GM08714 (cell line): Measurements from ENCODE around the gene MAP2K2.

Experiments used
- H3K4me3 ChIP-seq: fragments of 200-500 bp; sonication (Bioruptor generic); 2 replicates; pipeline ENCODE4 v1.5.1; 2014; ENCODE audit warnings: mild to moderate bottlenecking, low read length, inconsistent platforms
- ZNF274 ChIP-seq: IDR thresholded peaks from 2 replicates; pipeline ENCODE4 v1.6.1; 2012; ENCODE audit warnings: mild to moderate bottlenecking, low read depth, low read length

MAP2K2 gene

GRCh38 chr19:4066176-4066606, 57.7 kb downstream of the MAP2K2 start:
- TF ChIP-seq ZNF274, result no peak
- H3K4me3 ChIP-seq, result peak overlapping the region; percentile 94

DNA sequence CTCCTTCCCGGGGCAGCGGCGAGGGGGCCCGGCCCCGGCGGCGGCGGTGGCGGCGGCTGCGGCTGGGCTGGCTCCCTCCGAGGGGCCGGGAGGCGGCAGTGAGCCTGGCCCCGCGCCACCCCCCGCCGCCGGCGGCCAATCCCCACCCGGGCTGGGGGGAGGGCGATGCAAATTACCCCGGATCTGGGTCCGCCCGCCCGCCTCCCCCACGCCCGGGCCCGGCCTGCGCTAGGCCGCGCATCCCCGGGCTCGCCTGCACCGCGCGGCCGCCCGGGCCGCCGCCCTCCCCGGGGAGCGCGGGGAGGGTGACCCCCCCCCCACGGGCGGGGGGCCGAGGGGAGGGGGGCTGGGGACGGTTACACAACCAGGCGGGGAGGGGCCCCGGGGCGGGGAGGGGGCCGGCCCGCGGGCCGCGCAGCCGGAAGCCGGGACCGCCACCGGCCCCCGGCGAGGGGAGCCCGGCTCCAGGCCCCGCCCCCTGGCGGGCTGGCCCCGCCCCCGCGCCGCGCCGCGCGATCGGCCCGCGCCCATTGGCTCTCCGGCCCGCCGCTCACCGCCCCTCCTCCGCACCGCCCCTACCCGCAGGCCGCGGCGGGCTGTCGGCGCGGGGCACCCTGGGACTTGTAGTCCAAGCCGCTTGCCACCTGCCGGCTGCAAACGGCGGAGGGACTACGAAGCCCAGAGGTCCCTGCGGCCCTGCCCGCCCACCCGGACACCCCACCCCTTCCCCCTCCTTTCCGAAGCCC, 58.3 kb downstream of the MAP2K2 start:
- peak overlapping the region; percentile 64 for H3K4me3 ChIP-seq
- TF ChIP-seq ZNF274, result no peak

DNA sequence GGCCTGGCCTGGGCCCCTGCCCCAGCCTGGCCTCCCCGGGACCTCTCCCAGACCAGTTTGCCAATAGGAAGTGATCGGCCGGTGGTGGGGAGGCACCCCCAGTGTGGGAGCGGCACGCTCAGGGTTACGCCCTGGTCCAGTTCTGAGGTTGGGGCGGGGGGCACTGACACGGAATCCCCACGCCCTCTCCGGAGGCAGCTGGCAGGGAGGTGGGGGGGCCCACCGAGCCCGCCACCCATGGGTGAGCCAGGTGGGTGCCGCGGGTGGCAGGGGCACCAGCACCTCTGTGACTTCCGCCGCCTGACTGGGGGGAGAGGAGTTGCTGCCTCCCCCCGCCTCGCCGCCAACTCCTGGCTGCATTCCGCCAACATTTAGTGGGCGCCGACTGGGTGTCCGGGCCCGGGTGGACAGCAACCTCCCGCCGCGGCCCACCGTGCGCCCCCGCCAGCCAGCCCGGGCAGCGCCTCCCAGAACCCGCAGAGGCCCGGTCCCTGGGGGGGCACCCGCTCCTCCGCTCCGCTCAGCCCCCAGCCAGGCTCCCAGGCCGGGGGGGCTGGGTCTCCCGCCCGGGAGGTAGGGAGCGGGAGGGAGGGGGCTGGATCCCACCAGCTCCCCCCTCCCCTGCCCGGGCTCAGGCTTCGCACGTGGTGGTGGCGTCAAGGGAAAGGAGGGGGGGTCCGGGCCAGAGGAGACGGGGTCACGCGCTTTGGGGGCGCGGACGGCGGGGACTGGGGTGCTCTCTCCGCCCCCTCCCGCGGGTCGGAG, 59.2 kb downstream of the MAP2K2 start:
- peak overlapping the region; percentile 64 for H3K4me3 ChIP-seq
- no peak for TF ChIP-seq ZNF274

DNA sequence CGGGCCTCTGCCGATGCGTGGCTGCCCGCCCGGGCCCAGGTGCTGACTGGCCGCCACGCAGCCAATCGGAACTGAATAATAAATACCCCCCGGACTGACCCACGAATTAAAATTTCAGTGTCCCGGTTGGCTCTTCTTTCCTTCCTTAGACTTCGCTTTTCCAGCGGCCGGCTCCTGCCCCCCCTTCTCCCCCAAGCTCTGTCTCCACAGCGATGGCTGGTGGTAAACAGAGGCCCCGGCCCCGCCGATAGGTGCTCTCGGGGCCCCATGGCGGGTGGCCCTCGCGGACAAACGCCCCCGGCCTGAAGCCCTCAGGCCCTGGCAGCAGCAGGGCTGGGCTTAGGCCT, 59.8 kb downstream of the MAP2K2 start:
- TF ChIP-seq ZNF274, result no peak
- peak overlapping the region; percentile 64 for H3K4me3 ChIP-seq

DNA sequence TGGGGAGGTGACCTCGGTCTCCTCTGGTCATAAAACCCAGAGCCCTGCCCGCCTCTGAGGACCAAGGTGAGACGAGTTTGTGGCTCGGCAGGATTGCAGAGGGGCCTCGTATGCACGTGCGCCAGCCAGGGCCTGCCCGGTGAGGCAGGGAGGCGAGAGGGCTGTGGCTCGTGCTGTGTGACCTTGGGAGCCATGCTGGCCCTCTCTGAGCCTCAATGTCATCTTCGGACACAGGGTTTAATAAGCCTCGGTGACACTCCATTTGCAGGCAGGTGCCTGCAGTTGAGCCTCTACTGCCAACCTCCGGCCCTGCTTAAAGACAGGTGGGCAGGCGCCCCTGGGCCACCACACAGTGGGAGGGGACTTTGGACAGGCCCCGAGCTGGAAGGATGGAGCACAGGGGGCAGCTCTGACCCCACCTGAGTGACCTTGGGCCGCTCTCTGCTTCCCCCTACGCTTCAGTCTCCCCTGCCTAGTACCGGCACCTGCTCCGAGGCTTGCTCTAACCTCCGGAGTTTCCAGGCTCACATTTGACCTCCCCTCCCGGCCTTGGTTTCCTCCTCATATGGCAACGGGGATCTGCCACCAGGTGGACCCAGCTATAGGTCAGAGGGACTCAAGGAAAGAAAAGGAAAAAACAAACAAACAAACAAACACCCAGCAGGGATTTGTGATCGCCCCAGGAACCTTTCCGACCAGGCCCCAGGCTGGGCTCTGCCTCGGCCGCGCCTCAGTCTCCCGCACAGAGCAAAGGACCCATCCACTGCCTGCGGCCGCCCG, 60.4 kb downstream of the MAP2K2 start:
- H3K4me3 ChIP-seq, result peak overlapping the region; percentile 64
- TF ChIP-seq ZNF274, result no peak

GRCh38 chr19:4062419-4063368, 61.2 kb downstream of the MAP2K2 start:
- H3K4me3 ChIP-seq, result no peak overlapping the region
- TF ChIP-seq ZNF274, result no peak

DNA sequence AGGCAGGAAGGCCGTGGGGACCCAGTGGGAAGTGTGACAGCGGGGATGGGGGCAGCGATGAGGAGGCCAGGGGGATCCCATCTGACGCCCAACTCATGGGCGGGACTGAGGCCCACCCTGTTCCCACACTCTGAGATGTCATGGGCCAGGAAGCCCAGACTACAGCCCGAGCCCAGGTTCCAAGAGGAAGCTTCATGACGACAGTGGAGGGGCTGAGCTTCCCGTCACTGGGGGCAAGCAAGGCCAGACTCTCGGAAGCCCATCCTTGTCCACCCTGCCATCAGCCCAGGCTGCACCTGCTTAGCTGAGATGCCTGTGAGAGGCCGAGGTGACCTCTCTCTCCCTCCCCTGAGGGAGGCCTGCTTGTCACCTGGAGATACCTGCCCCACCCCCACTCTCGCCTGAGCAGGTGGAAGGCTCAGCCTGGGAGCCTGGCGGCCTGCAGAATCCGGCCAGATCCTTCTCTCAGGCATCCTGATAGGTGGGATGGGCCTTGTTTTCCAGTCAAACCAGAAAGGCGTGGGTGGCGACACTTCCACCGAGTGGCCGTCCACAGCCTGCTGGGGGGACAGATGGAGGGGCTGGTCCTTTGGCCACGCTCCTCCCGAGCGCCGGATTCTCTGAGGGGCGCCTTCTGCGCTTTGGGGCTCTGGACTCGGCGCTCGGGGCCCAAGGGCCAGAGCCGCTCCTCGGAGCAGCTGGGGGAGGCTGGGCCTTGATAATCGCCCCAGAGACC, 62.1 kb downstream of the MAP2K2 start:
- no peak for TF ChIP-seq ZNF274
- no peak overlapping the region for H3K4me3 ChIP-seq

DNA sequence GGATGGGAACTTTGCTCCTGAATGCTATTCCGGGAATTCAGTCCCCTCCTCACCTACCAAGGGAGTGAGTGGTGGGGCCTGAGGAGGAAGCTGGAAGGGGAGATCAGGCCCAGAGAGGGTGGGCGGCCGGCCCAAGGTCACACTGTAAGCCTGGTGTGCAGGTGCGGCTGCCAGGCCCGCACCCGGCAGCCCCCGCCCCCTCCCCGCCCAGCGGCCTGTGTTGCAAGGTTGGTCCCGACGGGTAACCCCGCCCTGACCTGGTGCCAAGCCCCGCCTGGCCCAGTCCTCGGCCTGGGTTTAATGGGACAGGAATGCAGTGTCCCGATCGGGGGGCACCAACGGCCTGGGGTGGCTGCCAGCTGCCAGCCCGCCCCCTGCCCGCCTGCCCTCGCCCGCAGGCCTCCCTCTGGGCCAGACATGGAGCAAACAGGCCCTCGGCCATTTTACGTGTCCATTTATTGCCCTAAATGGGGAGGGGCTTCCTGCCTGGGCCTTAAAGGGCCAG, 62.7 kb downstream of the MAP2K2 start:
- TF ChIP-seq ZNF274, result no peak
- no peak overlapping the region for H3K4me3 ChIP-seq

- no peak for TF ChIP-seq ZNF274
- H3K4me3 ChIP-seq, result no peak overlapping the region
Observed at GRCh38 chr19:4060621-4061177, 63.2 kb downstream of the MAP2K2 start.

DNA sequence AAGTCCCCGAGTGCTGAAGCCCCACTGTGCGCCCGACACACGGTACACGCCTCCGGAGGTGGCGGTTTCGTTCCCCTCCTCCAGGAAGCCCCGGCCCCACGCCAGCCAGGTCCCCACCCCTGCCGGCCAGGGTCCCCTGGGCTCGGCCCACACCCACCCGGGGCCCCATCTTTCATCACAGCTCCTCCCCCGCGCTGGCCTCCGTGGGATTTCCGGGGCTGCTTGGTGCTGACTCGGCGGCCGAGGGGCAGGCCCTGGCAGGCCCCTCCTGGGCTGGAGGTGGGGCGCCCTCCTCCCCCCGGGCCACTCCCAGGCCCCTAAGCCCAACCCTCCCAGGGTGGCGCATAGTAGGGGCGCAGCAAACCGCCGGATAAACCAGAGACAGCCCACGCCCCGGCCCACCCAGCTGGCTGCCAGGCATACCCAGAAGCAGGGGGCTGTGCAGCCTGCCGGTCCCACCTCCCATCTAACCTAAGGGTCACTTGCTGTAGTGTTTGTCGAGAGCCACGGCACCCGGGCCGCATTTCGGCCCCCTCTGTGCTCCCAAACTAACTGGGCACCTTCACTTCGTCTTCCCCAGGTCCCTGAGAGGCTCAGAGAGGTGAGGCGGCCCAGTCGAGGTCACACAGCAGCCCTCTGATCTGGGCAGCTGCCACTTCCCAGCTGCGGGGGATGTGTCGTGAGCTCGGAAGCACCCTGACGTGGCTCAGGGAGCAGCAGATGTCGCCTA, 63.9 kb downstream of the MAP2K2 start:
- H3K4me3 ChIP-seq, result no peak overlapping the region
- TF ChIP-seq ZNF274, result no peak

DNA sequence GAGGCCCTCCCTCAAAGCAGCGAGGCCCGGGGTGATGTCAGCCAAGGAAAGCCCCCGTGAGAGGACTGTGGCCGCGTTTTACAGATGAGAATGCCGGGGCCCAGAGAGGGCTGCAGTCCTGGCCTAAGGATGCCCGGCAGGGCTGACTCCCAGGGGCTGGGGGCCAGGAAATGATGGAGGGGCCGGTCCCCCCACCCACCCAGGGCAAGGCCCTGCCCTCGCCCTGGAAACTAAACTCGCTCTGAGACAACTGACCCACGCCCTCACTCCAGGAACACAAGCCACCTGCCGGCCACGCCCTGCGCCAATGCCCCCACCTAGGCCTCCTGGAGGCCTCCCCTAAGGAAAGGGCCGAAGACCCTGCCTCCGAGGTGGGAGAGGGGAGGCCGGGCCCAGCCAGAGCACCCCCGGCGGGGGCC, 64.5 kb downstream of the MAP2K2 start:
- H3K4me3 ChIP-seq, result no peak overlapping the region
- TF ChIP-seq ZNF274, result no peak

DNA sequence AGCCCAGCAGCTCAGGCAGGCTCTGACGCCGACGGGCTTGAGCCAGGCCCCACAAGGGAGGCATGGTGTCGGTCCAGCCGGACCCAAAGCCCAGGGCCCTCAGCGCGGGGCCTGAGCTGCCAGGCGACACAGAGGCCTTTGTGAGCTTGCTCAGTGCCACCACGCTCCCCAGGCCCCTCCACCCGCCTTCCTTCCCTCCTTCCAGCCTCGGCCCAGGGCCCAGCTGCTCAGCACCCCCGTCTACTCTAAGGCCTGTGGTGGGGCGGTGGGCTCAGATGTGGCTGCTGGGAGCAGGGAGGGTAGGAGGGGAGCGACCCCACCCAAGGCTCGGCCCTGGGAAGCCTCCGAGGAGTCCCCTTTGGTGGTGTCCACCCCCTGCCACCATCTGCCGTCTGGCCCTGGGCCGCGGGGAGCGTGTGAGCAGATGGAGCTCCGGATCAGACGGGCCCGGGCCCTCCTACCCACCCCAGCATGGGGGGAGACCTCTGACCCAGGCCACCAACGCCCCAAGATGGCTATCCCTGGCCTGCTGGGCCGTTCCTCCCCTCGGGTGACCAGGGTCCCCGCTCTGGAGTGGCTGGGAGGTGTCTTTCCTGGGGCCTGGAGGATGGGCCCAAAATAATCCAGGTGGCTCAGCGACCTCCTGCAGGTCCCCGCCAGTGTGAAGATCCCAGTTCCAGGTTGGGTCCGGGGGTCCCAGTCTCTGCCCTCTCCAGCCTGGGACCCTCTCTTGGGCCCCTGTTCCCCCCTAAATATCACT, 65.0 kb downstream of the MAP2K2 start:
- H3K4me3 ChIP-seq, result no peak overlapping the region
- no peak for TF ChIP-seq ZNF274
